ENCODE data around the gene IDS.
"Not testable (repeated sequence)": the region's sequence is repeated elsewhere in the genome, so short reads cannot be mapped to it uniquely, and the experiment has no call there.

GRCh38 chrX:149537474-149537873 lies 32.4 kb upstream of the IDS start:
- TF ChIP-seq EZH2 (IDR thresholded peaks at IDR 0.05; ENCODE audit: borderline replicate concordance); CTCF (IDR thresholded peaks at IDR 0.05; ENCODE audit: poor library complexity): not testable (repeated sequence)
